ENCODE results near the gene OSBPL2.

OSBPL2 gene

GRCh38 chr20:62311832-62312661, 73.7 kb downstream of the OSBPL2 start:
- no peaks in the 10 kb centered on the region for H3K9me3 ChIP-seq (ENCODE audit: control insufficient read depth, insufficient read depth, low read depth, low read length)
- no peaks in the 10 kb centered on the region for H3K4me1 ChIP-seq (ENCODE audit: control insufficient read depth, insufficient read depth, low read length)
- no peak overlapping the region for H3K4me3 ChIP-seq (ENCODE audit: low read depth, low read length)
- POLR2A ChIA-PET = no interaction called here
- TF ChIP-seq SP2 (tag by site-specific recombination; IDR thresholded peaks at IDR 0.05) (no peak), ZNF48 (tag by site-specific recombination; IDR thresholded peaks at IDR 0.05) (no peak), ZNF624 (tag by site-specific recombination; IDR thresholded peaks at IDR 0.05) (no peak), ZNF221 (tag by site-specific recombination; IDR thresholded peaks at IDR 0.05; ENCODE audit: borderline replicate concordance) (no peak), ZBTB48 (tag by site-specific recombination; IDR thresholded peaks at IDR 0.05) (no peak), ZNF138 (tag by site-specific recombination; IDR thresholded peaks at IDR 0.05; ENCODE audit: borderline replicate concordance) (no peak), ZNF112 (tag by site-specific recombination; IDR thresholded peaks at IDR 0.05) (no peak), HOXD13 (CRISPR knock-in tag; IDR thresholded peaks at IDR 0.05; ENCODE audit: borderline replicate concordance) (no peak), RBAK (tag by site-specific recombination; IDR thresholded peaks at IDR 0.05) (no peak), ZBTB7A (tag by site-specific recombination; IDR thresholded peaks at IDR 0.05; ENCODE audit: low read depth) (no peak), BCL11B (tag by site-specific recombination; IDR thresholded peaks at IDR 0.05; ENCODE audit: low read depth) (no peak), PRDM1 (tag by site-specific recombination; IDR thresholded peaks at IDR 0.05) (no peak)
- TF ChIP-seq, protein P1, sequence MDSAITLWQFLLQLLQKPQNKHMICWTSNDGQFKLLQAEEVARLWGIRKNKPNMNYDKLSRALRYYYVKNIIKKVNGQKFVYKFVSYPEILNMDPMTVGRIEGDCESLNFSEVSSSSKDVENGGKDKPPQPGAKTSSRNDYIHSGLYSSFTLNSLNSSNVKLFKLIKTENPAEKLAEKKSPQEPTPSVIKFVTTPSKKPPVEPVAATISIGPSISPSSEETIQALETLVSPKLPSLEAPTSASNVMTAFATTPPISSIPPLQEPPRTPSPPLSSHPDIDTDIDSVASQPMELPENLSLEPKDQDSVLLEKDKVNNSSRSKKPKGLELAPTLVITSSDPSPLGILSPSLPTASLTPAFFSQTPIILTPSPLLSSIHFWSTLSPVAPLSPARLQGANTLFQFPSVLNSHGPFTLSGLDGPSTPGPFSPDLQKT (IDR thresholded peaks at IDR 0.05; ENCODE audit: borderline replicate concordance, low read depth, low read length) = no peak
- TF ChIP-seq, protein P2, sequence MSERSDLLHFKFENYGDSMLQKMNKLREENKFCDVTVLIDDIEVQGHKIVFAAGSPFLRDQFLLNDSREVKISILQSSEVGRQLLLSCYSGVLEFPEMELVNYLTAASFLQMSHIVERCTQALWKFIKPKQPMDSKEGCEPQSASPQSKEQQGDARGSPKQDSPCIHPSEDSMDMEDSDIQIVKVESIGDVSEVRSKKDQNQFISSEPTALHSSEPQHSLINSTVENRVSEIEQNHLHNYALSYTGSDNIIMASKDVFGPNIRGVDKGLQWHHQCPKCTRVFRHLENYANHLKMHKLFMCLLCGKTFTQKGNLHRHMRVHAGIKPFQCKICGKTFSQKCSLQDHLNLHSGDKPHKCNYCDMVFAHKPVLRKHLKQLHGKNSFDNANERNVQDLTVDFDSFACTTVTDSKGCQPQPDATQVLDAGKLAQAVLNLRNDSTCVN (tag by site-specific recombination; optimal IDR thresholded peaks at IDR 0.05) = no peak
- TF ChIP-seq, protein P3, sequence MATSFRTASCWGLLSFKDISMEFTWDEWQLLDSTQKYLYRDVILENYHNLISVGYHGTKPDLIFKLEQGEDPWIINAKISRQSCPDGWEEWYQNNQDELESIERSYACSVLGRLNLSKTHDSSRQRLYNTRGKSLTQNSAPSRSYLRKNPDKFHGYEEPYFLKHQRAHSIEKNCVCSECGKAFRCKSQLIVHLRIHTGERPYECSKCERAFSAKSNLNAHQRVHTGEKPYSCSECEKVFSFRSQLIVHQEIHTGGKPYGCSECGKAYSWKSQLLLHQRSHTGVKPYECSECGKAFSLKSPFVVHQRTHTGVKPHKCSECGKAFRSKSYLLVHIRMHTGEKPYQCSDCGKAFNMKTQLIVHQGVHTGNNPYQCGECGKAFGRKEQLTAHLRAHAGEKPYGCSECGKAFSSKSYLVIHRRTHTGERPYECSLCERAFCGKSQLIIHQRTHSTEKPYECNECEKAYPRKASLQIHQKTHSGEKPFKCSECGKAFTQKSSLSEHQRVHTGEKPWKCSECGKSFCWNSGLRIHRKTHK (tag by site-specific recombination; IDR thresholded peaks at IDR 0.05) = no peak
- TF ChIP-seq, protein P4, sequence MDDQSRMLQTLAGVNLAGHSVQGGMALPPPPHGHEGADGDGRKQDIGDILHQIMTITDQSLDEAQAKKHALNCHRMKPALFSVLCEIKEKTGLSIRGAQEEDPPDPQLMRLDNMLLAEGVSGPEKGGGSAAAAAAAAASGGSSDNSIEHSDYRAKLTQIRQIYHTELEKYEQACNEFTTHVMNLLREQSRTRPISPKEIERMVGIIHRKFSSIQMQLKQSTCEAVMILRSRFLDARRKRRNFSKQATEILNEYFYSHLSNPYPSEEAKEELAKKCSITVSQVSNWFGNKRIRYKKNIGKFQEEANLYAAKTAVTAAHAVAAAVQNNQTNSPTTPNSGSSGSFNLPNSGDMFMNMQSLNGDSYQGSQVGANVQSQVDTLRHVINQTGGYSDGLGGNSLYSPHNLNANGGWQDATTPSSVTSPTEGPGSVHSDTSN (CRISPR knock-in tag; IDR thresholded peaks at IDR 0.05) = no peak
- TF ChIP-seq, protein P5, sequence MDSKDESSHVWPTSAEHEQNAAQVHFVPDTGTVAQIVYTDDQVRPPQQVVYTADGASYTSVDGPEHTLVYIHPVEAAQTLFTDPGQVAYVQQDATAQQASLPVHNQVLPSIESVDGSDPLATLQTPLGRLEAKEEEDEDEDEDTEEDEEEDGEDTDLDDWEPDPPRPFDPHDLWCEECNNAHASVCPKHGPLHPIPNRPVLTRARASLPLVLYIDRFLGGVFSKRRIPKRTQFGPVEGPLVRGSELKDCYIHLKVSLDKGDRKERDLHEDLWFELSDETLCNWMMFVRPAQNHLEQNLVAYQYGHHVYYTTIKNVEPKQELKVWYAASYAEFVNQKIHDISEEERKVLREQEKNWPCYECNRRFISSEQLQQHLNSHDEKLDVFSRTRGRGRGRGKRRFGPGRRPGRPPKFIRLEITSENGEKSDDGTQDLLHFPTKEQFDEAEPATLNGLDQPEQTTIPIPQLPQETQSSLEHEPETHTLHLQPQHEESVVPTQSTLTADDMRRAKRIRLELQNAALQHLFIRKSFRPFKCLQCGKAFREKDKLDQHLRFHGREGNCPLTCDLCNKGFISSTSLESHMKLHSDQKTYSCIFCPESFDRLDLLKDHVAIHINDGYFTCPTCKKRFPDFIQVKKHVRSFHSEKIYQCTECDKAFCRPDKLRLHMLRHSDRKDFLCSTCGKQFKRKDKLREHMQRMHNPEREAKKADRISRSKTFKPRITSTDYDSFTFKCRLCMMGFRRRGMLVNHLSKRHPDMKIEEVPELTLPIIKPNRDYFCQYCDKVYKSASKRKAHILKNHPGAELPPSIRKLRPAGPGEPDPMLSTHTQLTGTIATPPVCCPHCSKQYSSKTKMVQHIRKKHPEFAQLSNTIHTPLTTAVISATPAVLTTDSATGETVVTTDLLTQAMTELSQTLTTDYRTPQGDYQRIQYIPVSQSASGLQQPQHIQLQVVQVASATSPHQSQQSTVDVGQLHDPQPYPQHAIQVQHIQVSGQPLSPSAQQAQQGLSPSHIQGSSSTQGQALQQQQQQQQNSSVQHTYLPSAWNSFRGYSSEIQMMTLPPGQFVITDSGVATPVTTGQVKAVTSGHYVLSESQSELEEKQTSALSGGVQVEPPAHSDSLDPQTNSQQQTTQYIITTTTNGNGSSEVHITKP (tag by site-specific recombination; IDR thresholded peaks at IDR 0.05) = no peak
- no peak overlapping the region for H3K27ac ChIP-seq (ENCODE audit: extremely low read depth, low read depth, low read length)
- H3K36me3 ChIP-seq (ENCODE audit: control insufficient read depth in 2 of 2, insufficient read depth in 1 of 2, low read length in 2 of 2) = peaks cover 0 to 92% of the 10 kb centered on the region in 2 experiments; a peak in 2 of 3 replicates
- CTCF ChIA-PET = no interaction called here

Data from HEK293 (cell line).